HG03045 (cell line): ENCODE measurements around the gene FAM131B.
"Not testable (repeated sequence)": the region's sequence is repeated elsewhere in the genome, so short reads cannot be mapped to it uniquely, and the experiment has no call there.

Experiments
- ATAC-seq: cut with Tn5 transposase; IDR thresholded peaks from one replicate; pipeline ENCODE4 v1.9.1; 2021; ENCODE audit warnings: mild to moderate bottlenecking, moderate library complexity; ENCODE audit not compliant: unreplicated experiment

The FAM131B gene

GRCh38 chr7:143395187-143396149, 33.0 kb upstream of the FAM131B start:
- no peak for ATAC-seq

- no peak for ATAC-seq
These were observed 32.3 kb upstream of the FAM131B start for GRCh38 chr7:143394777-143395176.

GRCh38 chr7:143394068-143394467, 31.6 kb upstream of the FAM131B start:
- ATAC-seq: no peak

GRCh38 chr7:143393267-143394041, 30.9 kb upstream of the FAM131B start:
- ATAC-seq: no peak

GRCh38 chr7:143392875-143393266, 30.4 kb upstream of the FAM131B start:
- ATAC-seq: no peak

GRCh38 chr7:143392427-143392826, 29.9 kb upstream of the FAM131B start:
- not testable (repeated sequence) for ATAC-seq

- no peak for ATAC-seq
These were observed 29.2 kb upstream of the FAM131B start for GRCh38 chr7:143391462-143392404.

- ATAC-seq: no peak
These were observed 28.3 kb upstream of the FAM131B start for GRCh38 chr7:143390773-143391317.

GRCh38 chr7:143390104-143390772, 27.7 kb upstream of the FAM131B start:
- ATAC-seq: no peak

- no peak for ATAC-seq
These were observed 27.0 kb upstream of the FAM131B start for GRCh38 chr7:143389316-143390103.

- no peak for ATAC-seq
These were observed 26.1 kb upstream of the FAM131B start for GRCh38 chr7:143388491-143389101.

GRCh38 chr7:143388051-143388450, 25.5 kb upstream of the FAM131B start:
- ATAC-seq: no peak

- ATAC-seq: no peak
These were observed 24.9 kb upstream of the FAM131B start for GRCh38 chr7:143387156-143387975.

GRCh38 chr7:143385891-143386781, 23.6 kb upstream of the FAM131B start:
- ATAC-seq: no peak

GRCh38 chr7:143384661-143385631, 22.4 kb upstream of the FAM131B start:
- no peak for ATAC-seq

- ATAC-seq: no peak
These were observed 21.6 kb upstream of the FAM131B start for GRCh38 chr7:143384148-143384547.
